HG03460 (cell line): Measurements from ENCODE around the gene LMO1.

Experiments
- ATAC-seq: cut with Tn5 transposase; IDR thresholded peaks from one replicate; pipeline ENCODE4 v1.9.1; 2021; ENCODE audit not compliant: unreplicated experiment

Gene LMO1

GRCh38 chr11:8288824-8289491, 25.3 kb upstream of the LMO1 start:
- ATAC-seq: no peak

GRCh38 chr11:8288166-8288772, 24.6 kb upstream of the LMO1 start:
- no peak for ATAC-seq

DNA sequence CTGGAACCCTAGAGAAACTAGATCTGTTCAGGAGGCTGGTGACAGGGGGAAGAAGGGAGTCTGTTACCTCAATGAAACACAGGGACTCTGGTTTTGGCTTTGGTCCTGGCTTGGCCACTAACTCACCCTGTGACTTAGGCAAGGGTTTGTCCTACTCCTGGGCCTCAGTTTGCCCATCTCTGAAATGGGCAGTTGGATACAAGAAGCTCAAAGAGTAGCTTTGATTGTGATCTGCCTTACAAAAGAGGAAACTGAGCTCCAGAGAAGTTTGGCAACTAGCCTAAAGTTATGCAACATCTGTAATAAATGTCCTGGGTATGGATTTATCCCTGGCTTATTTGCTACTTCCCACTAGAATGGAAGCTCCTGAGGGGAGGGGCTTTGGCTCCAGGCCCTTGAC, 24.0 kb upstream of the LMO1 start:
- no peak for ATAC-seq

GRCh38 chr11:8287297-8287696, 23.6 kb upstream of the LMO1 start:
- no peak for ATAC-seq

GRCh38 chr11:8286886-8287285, 23.2 kb upstream of the LMO1 start:
- ATAC-seq: no peak

GRCh38 chr11:8285796-8286195, 22.1 kb upstream of the LMO1 start:
- no peak for ATAC-seq

GRCh38 chr11:8285228-8285627, 21.6 kb upstream of the LMO1 start:
- no peak for ATAC-seq

GRCh38 chr11:8283465-8284230, 20.0 kb upstream of the LMO1 start:
- ATAC-seq: no peak

GRCh38 chr11:8283100-8283464, 19.4 kb upstream of the LMO1 start:
- no peak for ATAC-seq

DNA sequence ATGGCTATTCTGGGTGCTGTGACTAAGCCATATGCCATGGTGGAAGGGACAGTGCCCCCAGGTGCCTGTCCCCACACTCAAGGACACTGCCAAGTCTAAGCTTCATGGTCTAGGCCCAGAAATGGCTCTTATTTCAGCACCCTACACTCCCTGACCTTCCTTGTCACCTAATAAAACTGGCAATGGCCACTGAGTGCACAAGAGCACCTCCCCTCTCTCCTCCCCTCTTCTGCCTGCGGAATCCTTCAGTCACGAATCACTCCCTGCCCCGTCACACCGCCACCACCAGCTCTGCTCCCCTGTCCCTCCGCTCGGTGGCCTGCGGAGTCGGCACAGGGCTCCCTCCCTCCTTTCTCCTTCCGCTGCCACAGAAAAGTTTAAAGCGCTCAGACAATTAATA, 19.0 kb upstream of the LMO1 start:
- no peak for ATAC-seq

GRCh38 chr11:8281266-8281665, 17.6 kb upstream of the LMO1 start:
- no peak for ATAC-seq

GRCh38 chr11:8277691-8278090, 14.0 kb upstream of the LMO1 start:
- no peak for ATAC-seq

DNA sequence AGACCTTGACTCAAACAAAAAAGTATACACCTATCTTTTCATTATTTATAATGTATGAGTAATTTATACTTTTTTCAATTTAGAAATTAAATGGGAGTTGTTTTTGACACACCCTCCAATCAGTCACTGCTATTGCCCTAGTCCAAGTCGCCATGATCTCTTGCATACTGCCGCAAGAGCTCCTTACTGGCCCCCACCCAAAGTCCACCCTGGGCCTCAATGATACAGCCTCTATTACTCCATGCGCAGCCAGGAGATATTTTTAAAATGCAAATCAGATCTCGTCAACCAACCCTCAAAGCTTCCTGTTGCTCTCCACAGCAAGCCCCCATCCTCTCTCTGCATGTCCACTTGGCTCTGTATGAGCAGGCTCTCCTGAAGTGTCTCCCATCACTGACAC, 12.8 kb upstream of the LMO1 start:
- no peak for ATAC-seq

- no peak for ATAC-seq
Measured at GRCh38 chr11:8273287-8273686, 9.6 kb upstream of the LMO1 start.

- ATAC-seq: no peak
Measured at GRCh38 chr11:8271106-8271886, 7.6 kb upstream of the LMO1 start.

DNA sequence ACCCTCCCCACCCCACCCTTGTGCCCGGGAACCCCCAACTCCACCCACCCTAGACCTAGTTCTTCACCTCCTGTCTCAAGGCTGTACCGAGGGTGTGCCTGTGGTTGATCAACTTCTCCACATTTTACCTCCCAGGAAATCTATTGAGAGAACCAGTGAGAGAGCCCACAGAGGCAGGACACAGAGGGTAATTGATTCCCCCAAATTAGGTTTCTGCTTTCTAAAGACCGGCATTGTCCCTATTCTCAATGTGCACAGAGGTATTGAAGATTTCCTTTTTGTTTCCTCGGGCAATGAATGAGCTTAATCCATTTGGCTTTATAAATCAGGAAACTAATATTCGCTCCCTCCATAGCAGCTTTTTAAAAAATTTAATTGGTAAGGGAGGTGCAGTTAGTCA, 6.0 kb upstream of the LMO1 start:
- no peak for ATAC-seq

GRCh38 chr11:8268530-8269400, 5.1 kb upstream of the LMO1 start:
- ATAC-seq: no peak

GRCh38 chr11:8267831-8268529, 4.3 kb upstream of the LMO1 start:
- ATAC-seq: no peak

- ATAC-seq: no peak
Measured at GRCh38 chr11:8267280-8267679, 3.6 kb upstream of the LMO1 start.
